NCI-H748 (cell line): ENCODE results near the gene HMCN1.

ENCODE experiments used
- DNase-seq: peaks from one replicate; lab custom pipeline; 2025; ENCODE audit not compliant: unreplicated experiment; lab: John Stamatoyannopoulos, UW

HMCN1 gene

GRCh38 chr1:186220067-186220466 lies 485.9 kb downstream of the HMCN1 start:
- no peak for DNase-seq

- DNase-seq = no peak
These were observed 486.7 kb downstream of the HMCN1 start for GRCh38 chr1:186220911-186221310.

GRCh38 chr1:186225096-186225495 lies 490.9 kb downstream of the HMCN1 start:
- no peak for DNase-seq

- no peak for DNase-seq
These were observed 494.6 kb downstream of the HMCN1 start for GRCh38 chr1:186228749-186229148.

- DNase-seq = no peak
These were observed 497.8 kb downstream of the HMCN1 start for GRCh38 chr1:186231861-186232436.

GRCh38 chr1:186234976-186235686 lies 500.9 kb downstream of the HMCN1 start:
- DNase-seq = no peak

- DNase-seq = no peak
These were observed 501.5 kb downstream of the HMCN1 start for GRCh38 chr1:186235696-186236095.

- DNase-seq = no peak
These were observed 502.7 kb downstream of the HMCN1 start for GRCh38 chr1:186236921-186237320.

- DNase-seq = no peak
These were observed 505.0 kb downstream of the HMCN1 start for GRCh38 chr1:186239171-186239570.

GRCh38 chr1:186240436-186240835 lies 506.2 kb downstream of the HMCN1 start:
- no peak for DNase-seq
